ENCODE data around the gene CCDC137.
A peak's percentile ranks its signal among the peaks of the same experiment; 100 is the strongest.

DNA sequence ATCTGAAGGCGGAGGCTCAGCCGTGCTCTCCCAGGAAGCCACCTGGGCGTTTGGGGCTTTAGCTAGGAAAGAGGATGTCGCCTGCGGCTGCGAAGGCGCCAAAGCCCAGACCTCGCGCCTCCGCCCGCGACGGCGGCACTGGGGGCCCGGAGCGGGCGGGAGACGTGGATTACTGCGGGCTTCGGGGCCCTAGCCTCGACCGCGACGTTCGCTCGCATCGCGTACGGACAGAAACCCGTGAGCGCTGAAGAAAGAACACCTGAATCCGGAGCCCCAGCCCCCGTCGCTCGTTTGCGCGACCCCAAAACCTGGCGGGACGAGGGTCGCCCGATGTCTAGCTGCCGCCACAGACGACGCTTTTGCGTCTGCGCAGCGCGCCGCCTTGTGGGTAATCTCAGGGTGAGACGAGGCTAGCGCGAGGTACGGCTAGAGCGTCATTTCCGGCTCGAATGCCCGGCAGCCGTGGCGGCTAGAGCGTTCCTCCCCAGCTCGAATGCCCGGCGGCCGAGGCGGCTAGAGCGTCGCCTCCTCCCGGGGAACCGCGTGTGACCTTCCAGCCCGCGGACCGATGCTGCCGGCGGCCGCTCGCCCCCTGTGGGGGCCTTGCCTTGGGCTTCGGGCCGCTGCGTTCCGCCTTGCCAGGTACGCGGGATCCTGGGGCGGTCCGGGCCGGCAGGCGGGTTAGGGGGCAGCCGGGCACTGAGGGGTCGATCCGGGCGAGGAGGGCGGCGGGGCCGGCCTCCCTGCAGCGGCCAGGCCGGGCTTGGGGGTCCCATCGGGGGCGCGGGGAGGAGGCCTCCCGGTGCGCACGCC, 36.6 kb downstream of the CCDC137 start, which contains the start of gene MRPL12:
- TF ChIP-seq, protein P1, sequence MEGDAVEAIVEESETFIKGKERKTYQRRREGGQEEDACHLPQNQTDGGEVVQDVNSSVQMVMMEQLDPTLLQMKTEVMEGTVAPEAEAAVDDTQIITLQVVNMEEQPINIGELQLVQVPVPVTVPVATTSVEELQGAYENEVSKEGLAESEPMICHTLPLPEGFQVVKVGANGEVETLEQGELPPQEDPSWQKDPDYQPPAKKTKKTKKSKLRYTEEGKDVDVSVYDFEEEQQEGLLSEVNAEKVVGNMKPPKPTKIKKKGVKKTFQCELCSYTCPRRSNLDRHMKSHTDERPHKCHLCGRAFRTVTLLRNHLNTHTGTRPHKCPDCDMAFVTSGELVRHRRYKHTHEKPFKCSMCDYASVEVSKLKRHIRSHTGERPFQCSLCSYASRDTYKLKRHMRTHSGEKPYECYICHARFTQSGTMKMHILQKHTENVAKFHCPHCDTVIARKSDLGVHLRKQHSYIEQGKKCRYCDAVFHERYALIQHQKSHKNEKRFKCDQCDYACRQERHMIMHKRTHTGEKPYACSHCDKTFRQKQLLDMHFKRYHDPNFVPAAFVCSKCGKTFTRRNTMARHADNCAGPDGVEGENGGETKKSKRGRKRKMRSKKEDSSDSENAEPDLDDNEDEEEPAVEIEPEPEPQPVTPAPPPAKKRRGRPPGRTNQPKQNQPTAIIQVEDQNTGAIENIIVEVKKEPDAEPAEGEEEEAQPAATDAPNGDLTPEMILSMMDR (IDR thresholded peaks at IDR 0.05): peak in 4 of 6 experiments; percentile 18 to 49 (median 41)
- peak; percentile 80 to 94 for TF ChIP-seq POLR2A (IDR thresholded peaks at IDR 0.05)
